H9 (cell line): ENCODE measurements around the gene CFC1. TPM values are rescaled to one million over a fixed set of nuclear protein-coding genes. Genes with fewer than 3 reads are reported as not detected.
"Not testable (repeated sequence)": the region's sequence is repeated elsewhere in the genome, so short reads cannot be mapped to it uniquely, and the experiment has no call there.

Source experiments
- DNase-seq: peaks from one replicate; pipeline ENCODE4 v3.0.0-alpha.2; 2017
- H2AFZ ChIP-seq: one replicate; pipeline ENCODE4 v1.6.1; 2013; ENCODE audit warnings: mild to moderate bottlenecking, low read length, control low read depth, moderate library complexity
- H2AK5ac ChIP-seq: 2 replicates; pipeline ENCODE4 v1.6.1; 2013; ENCODE audit warnings: low read length, control low read depth, mixed read lengths; ENCODE audit not compliant: insufficient read length
- H2BK120ac ChIP-seq: one replicate; pipeline ENCODE4 v1.6.1; 2013; ENCODE audit warnings: low read depth, mild to moderate bottlenecking, low read length, control low read depth, inconsistent platforms; ENCODE audit not compliant: poor library complexity, severe bottlenecking
- H2BK12ac ChIP-seq: 2 replicates; pipeline ENCODE4 v1.6.1; 2013; ENCODE audit warnings: low read length, control low read depth, mixed read lengths, low read depth; ENCODE audit not compliant: insufficient read length
- H2BK15ac ChIP-seq: 2 replicates; pipeline ENCODE4 v1.6.1; 2013; ENCODE audit warnings: low read depth, low read length, control low read depth
- H2BK20ac ChIP-seq: one replicate; pipeline ENCODE4 v1.6.1; 2013; ENCODE audit warnings: low read depth, mild to moderate bottlenecking, low read length, control low read depth, inconsistent platforms; ENCODE audit not compliant: poor library complexity, severe bottlenecking
- H2BK5ac ChIP-seq: 2 replicates; pipeline ENCODE4 v1.6.1; 2013; ENCODE audit warnings: low read length, control low read depth, mixed read lengths; ENCODE audit not compliant: insufficient read length
- H3K14ac ChIP-seq: 2 replicates; pipeline ENCODE4 v1.6.1; 2013; ENCODE audit warnings: low read length, control low read depth; ENCODE audit not compliant: insufficient read depth
- H3K18ac ChIP-seq: 2 replicates; pipeline ENCODE4 v1.6.1; 2013; ENCODE audit warnings: low read depth, mild to moderate bottlenecking, mixed read lengths, low read length, control low read depth; ENCODE audit not compliant: insufficient read length
- H3K23ac ChIP-seq: 2 replicates; pipeline ENCODE4 v1.6.1; 2013; ENCODE audit warnings: low read length, control low read depth, mixed read lengths, low read depth; ENCODE audit not compliant: insufficient read length
- H3K23me2 ChIP-seq: 2 replicates; pipeline ENCODE4 v1.6.1; 2013; ENCODE audit warnings: low read depth, mild to moderate bottlenecking, mixed read lengths, low read length, control low read depth; ENCODE audit not compliant: insufficient read length, poor library complexity, severe bottlenecking
- H3K27ac ChIP-seq: 2 replicates; pipeline ENCODE4 v1.5.1; 2013; ENCODE audit warnings: low read length, control low read depth, mixed read lengths, low read depth; ENCODE audit not compliant: insufficient read length
- H3K27me3 ChIP-seq: 2 replicates; pipeline ENCODE4 v1.6.1; 2013; ENCODE audit warnings: low read length, control low read depth, inconsistent platforms; ENCODE audit not compliant: insufficient read depth
- H3K4ac ChIP-seq: 2 replicates; pipeline ENCODE4 v1.6.1; 2013; ENCODE audit warnings: low read depth, mild to moderate bottlenecking, control low read depth, inconsistent platforms, low read length, moderate library complexity
- H3K4me1 ChIP-seq: 2 replicates; pipeline ENCODE4 v1.6.1; 2013; ENCODE audit warnings: low read length, control low read depth, inconsistent platforms; ENCODE audit not compliant: insufficient read depth
- H3K4me2 ChIP-seq: 2 replicates; pipeline ENCODE4 v1.6.1; 2013; ENCODE audit warnings: low read length, control low read depth, mixed read lengths; ENCODE audit not compliant: insufficient read length, insufficient read depth
- H3K56ac ChIP-seq: 2 replicates; pipeline ENCODE4 v1.6.1; 2013; ENCODE audit warnings: low read depth, mild to moderate bottlenecking, mixed read lengths, low read length, control low read depth; ENCODE audit not compliant: insufficient read length
- H3K79me1 ChIP-seq: 2 replicates; pipeline ENCODE4 v1.6.1; 2013; ENCODE audit warnings: low read depth, mild to moderate bottlenecking, moderate library complexity, low read length, control low read depth, inconsistent platforms; ENCODE audit not compliant: insufficient read depth, poor library complexity, severe bottlenecking
- H3K79me2 ChIP-seq: 2 replicates; pipeline ENCODE4 v1.6.1; 2013; ENCODE audit warnings: low read length, control low read depth, inconsistent platforms; ENCODE audit not compliant: insufficient read depth
- H3K9ac ChIP-seq: 2 replicates; pipeline ENCODE4 v1.6.1; 2013; ENCODE audit warnings: low read length, control low read depth, mixed read lengths; ENCODE audit not compliant: insufficient read length; ENCODE audit errors: extremely low read depth
- H3K9me3 ChIP-seq: one replicate; pipeline ENCODE4 v1.6.1; 2013; ENCODE audit warnings: low read depth, low read length, inconsistent platforms; ENCODE audit not compliant: control insufficient read depth
- H3T11ph ChIP-seq: one replicate; pipeline ENCODE4 v1.6.1; 2013; ENCODE audit warnings: mild to moderate bottlenecking, low read length, control low read depth, inconsistent platforms
- H4K20me1 ChIP-seq: one replicate; pipeline ENCODE4 v1.6.1; 2013; ENCODE audit not compliant: control insufficient read depth, insufficient read length, insufficient read depth
- H4K5ac ChIP-seq: 2 replicates; pipeline ENCODE4 v1.6.1; 2013; ENCODE audit warnings: low read depth, mild to moderate bottlenecking, mixed read lengths, low read length, control low read depth; ENCODE audit not compliant: insufficient read length
- H4K8ac ChIP-seq: replicated peaks from 2 replicates; pipeline ENCODE4 v1.6.1; 2013; ENCODE audit warnings: low read length, control low read depth, mixed read lengths, low read depth; ENCODE audit not compliant: insufficient read length
- H4K91ac ChIP-seq: 2 replicates; pipeline ENCODE4 v1.6.1; 2013; ENCODE audit warnings: low read depth, mild to moderate bottlenecking, moderate library complexity, mixed read lengths, low read length, control low read depth; ENCODE audit not compliant: insufficient read length
- H3K27ac Mint-ChIP-seq, 3 experiments: 2 replicates in 2 of 3; 3 replicates in 1 of 3; pipeline ENCODE4 v1.8.0; 2020 to 2021; ENCODE audit warnings: mixed read lengths in 3 of 3, mild to moderate bottlenecking in 1 of 3, moderate library complexity in 1 of 3
- H3K27me3 Mint-ChIP-seq: 2 replicates; pipeline ENCODE4 v1.8.0; 2021; ENCODE audit warnings: low read depth, mild to moderate bottlenecking, moderate library complexity, mixed read lengths
- H3K36me3 Mint-ChIP-seq, 3 experiments: 2 replicates in 2 of 3; 3 replicates in 1 of 3; pipeline ENCODE4 v1.8.0; 2020 to 2021; ENCODE audit warnings: low read depth in 3 of 3, mixed read lengths in 3 of 3; ENCODE audit not compliant: insufficient read depth in 1 of 3
- H3K4me1 Mint-ChIP-seq, 2 experiments: 2 replicates each; pipeline ENCODE4 v1.8.0; 2020; ENCODE audit warnings: mixed read lengths in 2 of 2
- H3K4me3 Mint-ChIP-seq, 2 experiments: 2 replicates in 1 of 2; 3 replicates in 1 of 2; pipeline ENCODE4 v1.8.0; 2020 to 2021; ENCODE audit warnings: mild to moderate bottlenecking in 2 of 2, mixed read lengths in 2 of 2, moderate library complexity in 1 of 2
- H3K9me3 Mint-ChIP-seq, 2 experiments: 2 replicates in 1 of 2; 3 replicates in 1 of 2; pipeline ENCODE4 v1.8.0; 2020; ENCODE audit warnings: mild to moderate bottlenecking in 2 of 2, mixed read lengths in 2 of 2, moderate library complexity in 1 of 2
- WGBS: extraction: QIAGEN DNeasy Blood & Tissue Kit; methylation state at CpG from one replicate; pipeline ENCODE4 v1.1.7; 2013; ENCODE audit warnings: missing lambda C conversion rate, low lambda C conversion rate, mixed read lengths; ENCODE audit not compliant: insufficient read length; ENCODE audit errors: extremely low coverage; 5-methylcytosine and 5-hydroxymethylcytosine counted together
- total RNA-seq: library from RNA; stranded (reverse); gene quantifications from 2 replicates; pipeline ENCODE4 v1.2.1, GENCODE V29; 2021

CFC1 gene
- total RNA-seq, 1 experiment from 2014 or later, result 0.22 TPM

DNA sequence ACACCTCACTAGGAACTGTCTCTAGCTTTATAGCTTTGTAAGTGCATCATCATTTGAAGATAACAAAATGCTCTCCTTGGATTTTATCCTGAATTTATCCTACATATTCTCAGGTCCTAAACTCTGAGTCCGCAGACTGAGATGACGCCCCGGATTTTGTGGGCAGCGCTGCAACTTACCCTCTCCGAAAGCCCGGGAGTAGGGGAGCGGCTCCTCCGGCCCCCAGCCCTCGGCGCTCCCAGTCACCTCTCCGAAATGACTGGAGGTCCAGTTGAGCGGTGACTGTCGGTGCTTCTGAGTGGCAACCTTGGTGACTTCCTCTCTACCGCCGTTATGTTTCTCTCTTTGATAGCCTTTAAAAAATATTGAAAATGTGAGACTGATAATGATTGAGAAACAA is 912 bp downstream of the CFC1 start:
- H3K4me2 ChIP-seq, H3K23me2 ChIP-seq, H3K4me1 ChIP-seq, H2AFZ ChIP-seq, H3K56ac ChIP-seq, H3K9me3 ChIP-seq, H3K27ac ChIP-seq, H2BK5ac ChIP-seq, H3K27me3 Mint-ChIP-seq, H3K23ac ChIP-seq, H3K36me3 Mint-ChIP-seq, H3K14ac ChIP-seq, H2BK12ac ChIP-seq, H4K8ac ChIP-seq, H3K27me3 ChIP-seq, H2BK15ac ChIP-seq, H3K79me2 ChIP-seq, H3K9me3 Mint-ChIP-seq, DNase-seq, H2BK20ac ChIP-seq, H3K4ac ChIP-seq, H3T11ph ChIP-seq, H4K20me1 ChIP-seq, H3K4me3 Mint-ChIP-seq, H2AK5ac ChIP-seq, H4K5ac ChIP-seq, H3K9ac ChIP-seq, H4K91ac ChIP-seq, H3K18ac ChIP-seq, H3K79me1 ChIP-seq, H2BK120ac ChIP-seq, H3K4me1 Mint-ChIP-seq, H3K27ac Mint-ChIP-seq: not testable (repeated sequence)
- WGBS, result no CpG with 5 or more reads among the region's 15 CpGs

DNA sequence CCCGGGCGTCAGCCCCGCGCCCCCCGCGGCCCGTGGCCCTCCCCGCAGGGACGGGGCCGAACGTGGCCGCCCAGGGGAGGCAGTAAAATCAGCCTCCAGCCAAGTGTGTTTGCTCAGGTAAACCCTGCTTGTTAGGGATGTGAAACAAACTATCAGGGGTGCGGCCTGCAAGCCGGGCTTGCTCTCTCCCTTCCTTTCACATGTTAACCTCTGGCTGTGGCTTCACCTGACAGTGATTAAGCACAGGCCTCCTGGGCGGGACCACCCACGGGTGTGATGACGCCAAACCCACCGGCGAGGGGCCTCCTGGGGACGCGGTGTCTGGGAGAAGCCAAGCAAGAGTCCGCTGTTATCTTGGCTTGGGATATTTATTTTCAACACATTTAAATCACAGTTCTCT is 1.4 kb downstream of the CFC1 start:
- not testable (repeated sequence) for H2BK15ac ChIP-seq, H3K27ac Mint-ChIP-seq, H3K27me3 ChIP-seq, H3K36me3 Mint-ChIP-seq, H3K4me1 Mint-ChIP-seq, H3K18ac ChIP-seq, H2AFZ ChIP-seq, H3K23me2 ChIP-seq, H4K5ac ChIP-seq, H3K9ac ChIP-seq, H2BK120ac ChIP-seq, H4K20me1 ChIP-seq, H3K9me3 Mint-ChIP-seq, H3K79me1 ChIP-seq, H3K4ac ChIP-seq, H3K4me3 Mint-ChIP-seq, H4K8ac ChIP-seq, H3K56ac ChIP-seq, H2BK5ac ChIP-seq, H3K23ac ChIP-seq, H3K27ac ChIP-seq, H3K9me3 ChIP-seq, H2AK5ac ChIP-seq, H3K14ac ChIP-seq, DNase-seq, H3K79me2 ChIP-seq, H3T11ph ChIP-seq, H3K27me3 Mint-ChIP-seq, H3K4me2 ChIP-seq, H3K4me1 ChIP-seq, H4K91ac ChIP-seq, H2BK20ac ChIP-seq, H2BK12ac ChIP-seq
- WGBS, result no CpG with 5 or more reads among the region's 22 CpGs
